GM12875 (cell line): ENCODE measurements around the gene IL6R.

Source experiments
- H3K4me3 ChIP-seq: one replicate; pipeline ENCODE4 v1.5.1; 2011; ENCODE audit warnings: low read depth, low read length, control low read depth
- TF ChIP-seq, protein P1 (sequence below): IDR thresholded peaks from 2 replicates; pipeline ENCODE4 v1.5.1; 2011; ENCODE audit warnings: low read depth, mild to moderate bottlenecking, control low read depth, inconsistent platforms, low read length, moderate library complexity, borderline replicate concordance; ENCODE audit not compliant: insufficient read depth

IL6R gene

DNA sequence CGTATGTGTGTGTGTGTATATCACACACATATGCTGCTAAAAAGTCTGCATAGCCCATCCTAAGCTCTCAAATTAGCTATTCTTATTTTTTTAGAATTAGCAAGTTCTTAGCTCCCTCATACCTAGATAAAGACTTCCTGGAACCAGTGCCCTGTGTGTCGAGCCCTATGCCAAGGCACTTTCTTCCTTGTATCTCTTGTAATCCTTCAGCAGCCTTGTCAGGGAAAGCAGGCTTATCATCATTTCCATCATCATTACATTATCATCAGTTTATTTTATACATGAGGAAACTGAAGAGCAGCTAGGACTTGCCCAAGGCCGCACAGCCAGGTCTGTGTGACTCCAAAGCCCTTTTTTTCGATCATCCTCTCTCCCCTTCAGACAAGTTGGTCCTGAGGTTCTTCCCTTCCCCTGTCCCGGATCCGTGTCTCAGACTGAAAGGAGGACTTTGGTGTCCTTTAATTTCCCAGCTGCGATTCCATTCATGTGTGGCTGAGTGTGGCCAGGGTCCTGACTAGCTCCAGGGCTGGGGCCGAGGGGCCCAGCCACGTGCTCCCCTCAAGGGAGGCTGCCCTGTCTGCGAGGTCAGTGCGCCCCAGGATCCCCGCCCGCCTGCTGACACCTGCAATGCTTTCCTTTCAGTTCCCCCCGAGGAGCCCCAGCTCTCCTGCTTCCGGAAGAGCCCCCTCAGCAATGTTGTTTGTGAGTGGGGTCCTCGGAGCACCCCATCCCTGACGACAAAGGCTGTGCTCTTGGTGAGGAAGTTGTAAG, 24.9 kb downstream of the IL6R start:
- TF ChIP-seq, protein P1, sequence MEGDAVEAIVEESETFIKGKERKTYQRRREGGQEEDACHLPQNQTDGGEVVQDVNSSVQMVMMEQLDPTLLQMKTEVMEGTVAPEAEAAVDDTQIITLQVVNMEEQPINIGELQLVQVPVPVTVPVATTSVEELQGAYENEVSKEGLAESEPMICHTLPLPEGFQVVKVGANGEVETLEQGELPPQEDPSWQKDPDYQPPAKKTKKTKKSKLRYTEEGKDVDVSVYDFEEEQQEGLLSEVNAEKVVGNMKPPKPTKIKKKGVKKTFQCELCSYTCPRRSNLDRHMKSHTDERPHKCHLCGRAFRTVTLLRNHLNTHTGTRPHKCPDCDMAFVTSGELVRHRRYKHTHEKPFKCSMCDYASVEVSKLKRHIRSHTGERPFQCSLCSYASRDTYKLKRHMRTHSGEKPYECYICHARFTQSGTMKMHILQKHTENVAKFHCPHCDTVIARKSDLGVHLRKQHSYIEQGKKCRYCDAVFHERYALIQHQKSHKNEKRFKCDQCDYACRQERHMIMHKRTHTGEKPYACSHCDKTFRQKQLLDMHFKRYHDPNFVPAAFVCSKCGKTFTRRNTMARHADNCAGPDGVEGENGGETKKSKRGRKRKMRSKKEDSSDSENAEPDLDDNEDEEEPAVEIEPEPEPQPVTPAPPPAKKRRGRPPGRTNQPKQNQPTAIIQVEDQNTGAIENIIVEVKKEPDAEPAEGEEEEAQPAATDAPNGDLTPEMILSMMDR: no peak
- H3K4me3 ChIP-seq: no peak overlapping the region

DNA sequence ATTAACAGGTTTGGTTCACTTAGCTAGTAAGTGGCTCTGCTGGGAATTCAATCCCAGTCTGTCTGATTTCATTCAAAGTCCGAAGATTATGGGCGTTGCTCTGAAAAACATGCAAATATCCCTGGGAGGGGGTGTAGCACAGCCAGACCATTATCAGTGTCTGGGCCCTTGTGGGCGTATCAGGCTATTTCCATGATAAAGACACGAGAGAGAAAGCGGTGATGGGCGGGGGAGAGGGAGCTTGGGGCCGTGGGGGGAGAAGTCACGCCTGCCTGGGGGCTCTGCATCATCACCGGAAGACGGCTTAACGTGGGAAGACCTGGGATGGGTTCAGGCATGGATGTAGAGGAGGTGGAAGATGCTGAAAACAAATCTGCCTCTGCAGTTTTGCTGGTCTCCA, 25.8 kb downstream of the IL6R start:
- no peak overlapping the region for H3K4me3 ChIP-seq
- TF ChIP-seq, protein P1: no peak

DNA sequence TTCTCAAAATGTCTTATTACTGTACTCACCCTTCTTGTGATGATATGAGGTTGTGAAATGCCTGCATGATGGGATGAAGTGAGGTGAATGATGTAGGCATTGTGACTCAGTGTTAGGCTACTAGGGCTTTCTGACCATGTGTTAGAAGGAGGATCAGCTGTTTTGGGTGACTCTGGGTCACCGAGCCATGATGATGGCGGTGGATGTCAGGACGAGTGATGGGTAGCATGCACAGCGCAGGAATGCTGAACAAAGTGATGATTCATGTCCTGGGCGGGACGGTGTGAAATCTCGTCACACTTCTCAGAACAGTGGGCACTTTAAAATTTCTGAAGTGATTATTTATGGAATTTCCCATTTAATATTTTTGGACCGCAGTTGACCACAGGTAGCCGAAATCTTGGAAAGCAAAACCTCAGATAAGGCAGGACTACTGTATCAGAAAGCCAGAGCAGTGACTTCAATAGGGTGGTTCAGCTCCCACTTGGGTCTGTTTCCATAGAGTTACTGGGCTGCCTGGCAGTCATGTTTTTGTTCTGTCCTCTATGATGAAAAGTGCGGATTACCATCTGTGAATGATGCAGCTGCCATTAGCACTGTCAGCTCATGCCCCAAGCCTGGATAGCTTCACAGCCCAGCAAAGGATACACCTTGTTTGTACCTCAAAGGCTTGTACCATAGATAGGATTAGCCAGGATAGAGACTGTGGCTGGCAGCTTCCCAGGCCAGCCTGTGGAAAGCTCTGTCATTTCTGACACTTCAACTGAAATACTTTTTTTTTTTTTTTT, 26.6 kb downstream of the IL6R start:
- TF ChIP-seq, protein P1: no peak
- no peak overlapping the region for H3K4me3 ChIP-seq

DNA sequence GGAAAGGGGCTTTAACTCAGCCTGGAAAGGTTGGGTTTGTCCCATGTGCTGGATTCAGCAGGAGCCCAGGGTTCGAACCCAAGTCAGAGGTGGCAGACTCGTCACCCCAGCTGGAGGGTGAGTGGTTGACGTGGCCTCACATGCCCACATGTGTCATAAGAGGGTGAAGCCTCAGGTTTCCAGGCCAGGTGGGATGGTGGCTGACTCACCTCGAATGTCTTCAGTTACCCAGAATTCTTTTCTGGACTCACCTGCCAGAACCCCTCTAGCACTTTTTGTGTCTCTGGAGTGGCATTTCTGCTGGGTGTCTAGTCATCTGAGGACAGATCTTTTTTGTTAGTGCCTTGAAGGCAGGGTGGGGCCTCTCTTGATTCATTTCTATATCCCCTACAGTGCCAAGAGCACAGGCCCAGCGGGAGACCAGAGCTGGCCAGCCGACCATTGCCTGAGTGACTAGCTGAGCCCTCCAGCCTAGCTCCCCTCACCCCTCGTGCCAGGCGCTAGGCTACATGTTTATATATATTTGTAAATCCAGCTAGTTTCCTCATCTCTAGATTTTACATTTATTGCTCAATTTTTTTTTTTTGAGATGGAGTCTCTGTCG, 28.1 kb downstream of the IL6R start:
- TF ChIP-seq, protein P1: no peak
- no peak overlapping the region for H3K4me3 ChIP-seq

- no peak overlapping the region for H3K4me3 ChIP-seq
- TF ChIP-seq, protein P1: no peak
Measured at GRCh38 chr1:154434346-154435085, 29.4 kb downstream of the IL6R start.

- TF ChIP-seq, protein P1: no peak
- no peak overlapping the region for H3K4me3 ChIP-seq
Measured at GRCh38 chr1:154435599-154436200, 30.6 kb downstream of the IL6R start.
